Amygdala (tissue), 56 donors: ENCODE data around the gene KCND2.
"Not testable (repeated sequence)": the region's sequence is repeated elsewhere in the genome, so short reads cannot be mapped to it uniquely, and the experiment has no call there.

Source experiments
- DNase-seq, 56 donors: peaks; one replicate each; lab custom pipeline; 2025; lab: John Stamatoyannopoulos, UW

Gene KCND2

GRCh38 chr7:120680985-120681384, 408.0 kb downstream of the KCND2 start:
- no peak for DNase-seq

- no peak for DNase-seq
Measured at GRCh38 chr7:120684463-120684862, 411.5 kb downstream of the KCND2 start.

- DNase-seq = no peak
Measured at GRCh38 chr7:120691915-120692314, 418.9 kb downstream of the KCND2 start.

- DNase-seq = no peak
Measured at GRCh38 chr7:120695848-120696247, 422.9 kb downstream of the KCND2 start.

- no peak for DNase-seq
Measured at GRCh38 chr7:120700796-120701195, 427.8 kb downstream of the KCND2 start.

GRCh38 chr7:120702408-120702807, 429.4 kb downstream of the KCND2 start:
- DNase-seq = not testable (repeated sequence)

GRCh38 chr7:120703585-120704240, 430.7 kb downstream of the KCND2 start:
- DNase-seq = no peak

GRCh38 chr7:120709252-120709971, 436.4 kb downstream of the KCND2 start:
- no peak for DNase-seq

- no peak for DNase-seq
Measured at GRCh38 chr7:120709972-120710320, 437.0 kb downstream of the KCND2 start.

GRCh38 chr7:120714945-120715344, 442.0 kb downstream of the KCND2 start:
- DNase-seq = no peak

- no peak for DNase-seq
Measured at GRCh38 chr7:120716307-120716706, 443.3 kb downstream of the KCND2 start.

GRCh38 chr7:120717166-120717565, 444.2 kb downstream of the KCND2 start:
- DNase-seq = no peak

- DNase-seq = no peak
Measured at GRCh38 chr7:120718361-120718760, 445.4 kb downstream of the KCND2 start.

GRCh38 chr7:120720317-120720716, 447.3 kb downstream of the KCND2 start:
- no peak for DNase-seq

GRCh38 chr7:120723465-120724385, 450.8 kb downstream of the KCND2 start:
- no peak for DNase-seq

- DNase-seq = no peak
Measured at GRCh38 chr7:120724448-120724847, 451.5 kb downstream of the KCND2 start.

GRCh38 chr7:120724955-120725354, 452.0 kb downstream of the KCND2 start:
- DNase-seq = no peak

- DNase-seq = peak in 1 of 56 donors; percentile 62
Measured at GRCh38 chr7:120725376-120726039, 452.5 kb downstream of the KCND2 start.

- DNase-seq = no peak
Measured at GRCh38 chr7:120729245-120729644, 456.3 kb downstream of the KCND2 start.

- no peak for DNase-seq
Measured at GRCh38 chr7:120731271-120731670, 458.3 kb downstream of the KCND2 start.

GRCh38 chr7:120732256-120732655, 459.3 kb downstream of the KCND2 start:
- DNase-seq = no peak
